ENCODE data around the gene ADGRD1.

DNA sequence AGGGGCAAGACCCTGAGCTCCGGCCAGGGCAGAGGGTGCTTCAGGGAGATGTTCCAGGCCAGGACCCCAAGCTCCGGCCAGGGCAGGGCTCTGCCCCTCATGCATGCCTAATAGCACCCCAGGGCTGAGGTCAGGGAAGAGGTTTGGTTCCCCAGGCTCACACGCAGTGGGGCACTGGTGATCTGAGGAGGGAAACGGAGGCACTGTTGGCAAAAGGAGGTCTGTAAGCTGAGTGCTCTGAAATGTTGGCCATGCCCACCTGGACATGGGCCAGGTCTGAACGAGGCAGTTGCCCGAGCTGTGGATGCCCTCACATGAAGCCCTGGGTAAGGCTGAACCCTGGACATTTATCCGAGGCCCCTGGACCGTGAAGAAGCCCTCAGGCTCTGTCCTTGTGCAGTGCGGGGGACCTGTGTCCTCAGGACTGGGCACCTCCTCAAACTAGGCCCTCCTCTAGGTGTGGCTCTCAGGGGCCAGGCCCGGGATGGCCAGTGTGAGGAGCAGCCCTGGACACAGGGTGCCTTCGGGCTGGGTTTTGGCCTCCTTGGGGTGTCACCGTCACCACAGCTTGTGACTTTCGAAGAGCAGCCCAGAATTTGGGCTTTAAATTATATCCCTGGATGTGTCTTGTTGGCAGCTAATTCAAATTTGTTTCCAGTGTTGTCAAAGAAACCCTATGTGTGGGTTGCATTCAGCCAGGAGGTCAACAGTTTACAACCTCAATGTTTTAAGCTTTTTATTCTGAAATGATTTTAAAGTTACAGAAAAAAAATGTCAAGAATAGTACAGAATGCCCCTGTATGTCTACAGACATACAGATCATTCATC lies 66.8 kb downstream of the ADGRD1 start:
- TF ChIP-seq, protein P1, sequence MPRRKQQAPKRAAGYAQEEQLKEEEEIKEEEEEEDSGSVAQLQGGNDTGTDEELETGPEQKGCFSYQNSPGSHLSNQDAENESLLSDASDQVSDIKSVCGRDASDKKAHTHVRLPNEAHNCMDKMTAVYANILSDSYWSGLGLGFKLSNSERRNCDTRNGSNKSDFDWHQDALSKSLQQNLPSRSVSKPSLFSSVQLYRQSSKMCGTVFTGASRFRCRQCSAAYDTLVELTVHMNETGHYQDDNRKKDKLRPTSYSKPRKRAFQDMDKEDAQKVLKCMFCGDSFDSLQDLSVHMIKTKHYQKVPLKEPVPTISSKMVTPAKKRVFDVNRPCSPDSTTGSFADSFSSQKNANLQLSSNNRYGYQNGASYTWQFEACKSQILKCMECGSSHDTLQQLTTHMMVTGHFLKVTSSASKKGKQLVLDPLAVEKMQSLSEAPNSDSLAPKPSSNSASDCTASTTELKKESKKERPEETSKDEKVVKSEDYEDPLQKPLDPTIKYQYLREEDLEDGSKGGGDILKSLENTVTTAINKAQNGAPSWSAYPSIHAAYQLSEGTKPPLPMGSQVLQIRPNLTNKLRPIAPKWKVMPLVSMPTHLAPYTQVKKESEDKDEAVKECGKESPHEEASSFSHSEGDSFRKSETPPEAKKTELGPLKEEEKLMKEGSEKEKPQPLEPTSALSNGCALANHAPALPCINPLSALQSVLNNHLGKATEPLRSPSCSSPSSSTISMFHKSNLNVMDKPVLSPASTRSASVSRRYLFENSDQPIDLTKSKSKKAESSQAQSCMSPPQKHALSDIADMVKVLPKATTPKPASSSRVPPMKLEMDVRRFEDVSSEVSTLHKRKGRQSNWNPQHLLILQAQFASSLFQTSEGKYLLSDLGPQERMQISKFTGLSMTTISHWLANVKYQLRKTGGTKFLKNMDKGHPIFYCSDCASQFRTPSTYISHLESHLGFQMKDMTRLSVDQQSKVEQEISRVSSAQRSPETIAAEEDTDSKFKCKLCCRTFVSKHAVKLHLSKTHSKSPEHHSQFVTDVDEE (CRISPR knock-in tag; IDR thresholded peaks at IDR 0.05): no peak
- TF ChIP-seq ESRRG (CRISPR knock-in tag; IDR thresholded peaks at IDR 0.05) (no peak), ZFP30 (CRISPR knock-in tag; IDR thresholded peaks at IDR 0.05) (no peak), TOX (CRISPR knock-in tag; IDR thresholded peaks at IDR 0.05; ENCODE audit: borderline replicate concordance) (no peak), ARNTL (CRISPR knock-in tag; IDR thresholded peaks at IDR 0.05; ENCODE audit: borderline replicate concordance, low read depth) (no peak)
- TF ChIP-seq, protein P2, sequence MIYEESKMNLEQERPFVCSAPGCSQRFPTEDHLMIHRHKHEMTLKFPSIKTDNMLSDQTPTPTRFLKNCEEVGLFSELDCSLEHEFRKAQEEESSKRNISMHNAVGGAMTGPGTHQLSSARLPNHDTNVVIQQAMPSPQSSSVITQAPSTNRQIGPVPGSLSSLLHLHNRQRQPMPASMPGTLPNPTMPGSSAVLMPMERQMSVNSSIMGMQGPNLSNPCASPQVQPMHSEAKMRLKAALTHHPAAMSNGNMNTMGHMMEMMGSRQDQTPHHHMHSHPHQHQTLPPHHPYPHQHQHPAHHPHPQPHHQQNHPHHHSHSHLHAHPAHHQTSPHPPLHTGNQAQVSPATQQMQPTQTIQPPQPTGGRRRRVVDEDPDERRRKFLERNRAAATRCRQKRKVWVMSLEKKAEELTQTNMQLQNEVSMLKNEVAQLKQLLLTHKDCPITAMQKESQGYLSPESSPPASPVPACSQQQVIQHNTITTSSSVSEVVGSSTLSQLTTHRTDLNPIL (CRISPR knock-in tag; IDR thresholded peaks at IDR 0.05; ENCODE audit: low read depth): no peak
- TF ChIP-seq, protein P3, sequence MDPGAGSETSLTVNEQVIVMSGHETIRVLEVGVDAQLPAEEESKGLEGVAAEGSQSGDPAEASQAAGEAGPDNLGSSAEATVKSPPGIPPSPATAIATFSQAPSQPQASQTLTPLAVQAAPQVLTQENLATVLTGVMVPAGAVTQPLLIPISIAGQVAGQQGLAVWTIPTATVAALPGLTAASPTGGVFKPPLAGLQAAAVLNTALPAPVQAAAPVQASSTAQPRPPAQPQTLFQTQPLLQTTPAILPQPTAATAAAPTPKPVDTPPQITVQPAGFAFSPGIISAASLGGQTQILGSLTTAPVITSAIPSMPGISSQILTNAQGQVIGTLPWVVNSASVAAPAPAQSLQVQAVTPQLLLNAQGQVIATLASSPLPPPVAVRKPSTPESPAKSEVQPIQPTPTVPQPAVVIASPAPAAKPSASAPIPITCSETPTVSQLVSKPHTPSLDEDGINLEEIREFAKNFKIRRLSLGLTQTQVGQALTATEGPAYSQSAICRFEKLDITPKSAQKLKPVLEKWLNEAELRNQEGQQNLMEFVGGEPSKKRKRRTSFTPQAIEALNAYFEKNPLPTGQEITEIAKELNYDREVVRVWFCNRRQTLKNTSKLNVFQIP (CRISPR knock-in tag; IDR thresholded peaks at IDR 0.05; ENCODE audit: borderline replicate concordance, low read depth): no peak
- TF ChIP-seq, protein P4, sequence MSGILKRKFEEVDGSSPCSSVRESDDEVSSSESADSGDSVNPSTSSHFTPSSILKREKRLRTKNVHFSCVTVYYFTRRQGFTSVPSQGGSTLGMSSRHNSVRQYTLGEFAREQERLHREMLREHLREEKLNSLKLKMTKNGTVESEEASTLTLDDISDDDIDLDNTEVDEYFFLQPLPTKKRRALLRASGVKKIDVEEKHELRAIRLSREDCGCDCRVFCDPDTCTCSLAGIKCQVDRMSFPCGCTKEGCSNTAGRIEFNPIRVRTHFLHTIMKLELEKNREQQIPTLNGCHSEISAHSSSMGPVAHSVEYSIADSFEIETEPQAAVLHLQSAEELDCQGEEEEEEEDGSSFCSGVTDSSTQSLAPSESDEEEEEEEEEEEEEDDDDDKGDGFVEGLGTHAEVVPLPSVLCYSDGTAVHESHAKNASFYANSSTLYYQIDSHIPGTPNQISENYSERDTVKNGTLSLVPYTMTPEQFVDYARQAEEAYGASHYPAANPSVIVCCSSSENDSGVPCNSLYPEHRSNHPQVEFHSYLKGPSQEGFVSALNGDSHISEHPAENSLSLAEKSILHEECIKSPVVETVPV (CRISPR knock-in tag; IDR thresholded peaks at IDR 0.05): no peak
